ENCODE data around the gene SLC10A3.

DNA sequence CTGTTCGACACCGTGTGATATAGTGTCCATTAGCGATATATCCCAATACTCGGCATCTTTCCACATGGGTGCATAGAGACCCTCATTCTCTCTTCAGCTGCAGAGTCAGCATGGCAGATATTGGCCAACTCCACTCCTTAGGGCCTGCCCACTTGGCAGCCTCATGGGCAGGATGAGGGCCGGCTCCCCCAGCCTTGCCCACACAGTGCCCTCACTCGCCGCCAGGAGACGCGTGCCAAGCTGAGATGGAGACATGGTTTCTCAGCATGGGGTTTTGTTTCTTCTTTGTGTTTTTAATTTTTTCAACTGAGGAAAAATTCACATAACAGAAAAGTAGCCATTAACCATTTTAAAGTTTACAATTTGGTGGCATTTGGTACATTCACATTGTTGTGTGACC lies 37.6 kb downstream of the SLC10A3 start:
- TF ChIP-seq SP1 (IDR thresholded peaks at IDR 0.05) = no peak
- no peak for TF ChIP-seq NFRKB (IDR thresholded peaks at IDR 0.05)
- no peak for TF ChIP-seq TARDBP (IDR thresholded peaks at IDR 0.05)
- no peak for TF ChIP-seq ZNF384 (IDR thresholded peaks at IDR 0.05)

Measured in HEK293T (cell line).